ENCODE data around the gene ATXN1. TPM values are rescaled to one million over a fixed set of nuclear protein-coding genes. Genes with fewer than 3 reads are reported as not detected.

Gene ATXN1
- total RNA-seq, 1 experiment from 2014 or later: 5.6 TPM

- WGBS (ENCODE audit: extremely low coverage, insufficient read length, low lambda C conversion rate): no CpG with 5 or more reads among the region's 4 CpGs
- no peak overlapping the region for H3K27ac Mint-ChIP-seq
Measured at GRCh38 chr6:16363749-16364148, 397.5 kb downstream of the ATXN1 start.

More at GRCh38 chr6:16363749-16364148, 397.5 kb downstream of the ATXN1 start:
- Histone ChIP-seq H3K4me2 (ENCODE audit: insufficient read depth, insufficient read length, low read length) (no peak overlapping the region), H3K23ac (ENCODE audit: insufficient read length, low read depth, low read length) (no peak overlapping the region), H3T11ph (ENCODE audit: low read length) (no peak overlapping the region), H2BK12ac (ENCODE audit: insufficient read length, low read depth, low read length) (no peak overlapping the region), H2BK120ac (ENCODE audit: low read depth, low read length, poor library complexity, severe bottlenecking) (no peak overlapping the region), H3K18ac (ENCODE audit: insufficient read length, low read depth, low read length) (no peak overlapping the region), H3K9me3 (ENCODE audit: control insufficient read depth, low read depth, low read length) (no peaks in the 10 kb centered on the region), H3K79me1 (ENCODE audit: insufficient read depth, low read depth, low read length, poor library complexity, severe bottlenecking) (no peaks in the 10 kb centered on the region), H2AK5ac (ENCODE audit: insufficient read length, low read length) (no peak overlapping the region), H3K9ac (ENCODE audit: extremely low read depth, insufficient read length, low read length) (no peak overlapping the region), H3K14ac (ENCODE audit: insufficient read depth, low read length) (no peak overlapping the region), H2BK5ac (ENCODE audit: insufficient read length, low read length) (no peak overlapping the region), H2AFZ (ENCODE audit: low read length) (no peak overlapping the region), H4K20me1 (ENCODE audit: control insufficient read depth, insufficient read depth, insufficient read length) (no peaks in the 10 kb centered on the region), H3K27ac (ENCODE audit: insufficient read length, low read depth, low read length) (no peak overlapping the region), H4K5ac (ENCODE audit: insufficient read length, low read depth, low read length) (no peak overlapping the region), H3K56ac (ENCODE audit: insufficient read length, low read depth, low read length) (no peak overlapping the region), H2BK15ac (ENCODE audit: low read depth, low read length) (no peak overlapping the region), H2BK20ac (ENCODE audit: low read depth, low read length, poor library complexity, severe bottlenecking) (no peak overlapping the region), H3K4me1 (ENCODE audit: insufficient read depth, low read length) (no peaks in the 10 kb centered on the region), H3K4ac (ENCODE audit: low read depth, low read length) (no peak overlapping the region), H3K79me2 (ENCODE audit: insufficient read depth, low read length) (no peaks in the 10 kb centered on the region), H4K91ac (ENCODE audit: insufficient read length, low read depth, low read length) (no peak overlapping the region), H4K8ac (replicated peaks; ENCODE audit: insufficient read length, low read depth, low read length) (no peak overlapping the region), H3K23me2 (ENCODE audit: insufficient read length, low read depth, low read length, poor library complexity, severe bottlenecking) (no peaks in the 10 kb centered on the region), H3K27me3 (ENCODE audit: insufficient read depth, low read length) (no peaks in the 10 kb centered on the region)
- TF ChIP-seq CTCF (conservative IDR thresholded peaks at IDR 0.05): no peak
- Mint-ChIP-seq H3K27me3 (ENCODE audit: low read depth) (no peaks in the 10 kb centered on the region), H3K4me1 (peaks cover 3 to 4% of the 10 kb centered on the region in 2 experiments; a peak in 3 of 4 replicates), H3K36me3 (ENCODE audit: insufficient read depth in 1 of 3, low read depth in 3 of 3) (no peaks in the 10 kb centered on the region), H3K4me3 (no peak overlapping the region), H3K9me3 (no peaks in the 10 kb centered on the region)
- DNase-seq: no peak
